ENCODE results near the gene KDM1B.

GRCh38 chr6:18221288-18221615 lies 66.0 kb downstream of the KDM1B start:
- TF ChIP-seq CTCF (IDR thresholded peaks at IDR 0.05; ENCODE audit: extremely low read depth in 1 of 2, insufficient read depth in 1 of 2, low read depth in 1 of 2, low read length in 2 of 2) (no peak), POLR2A (IDR thresholded peaks at IDR 0.05; ENCODE audit: low read depth, low read length) (no peak), POLR2AphosphoS5 (IDR thresholded peaks at IDR 0.05; ENCODE audit: insufficient read depth, low read depth, low read length) (peak; percentile 8), MAX (IDR thresholded peaks at IDR 0.05; ENCODE audit: insufficient read depth, insufficient read length) (no peak), GATA2 (IDR thresholded peaks at IDR 0.05; ENCODE audit: insufficient read depth, insufficient read length, low read depth, low read length) (no peak), EZH2 (IDR thresholded peaks at IDR 0.05; ENCODE audit: borderline replicate concordance, low read depth, low read length, severe bottlenecking) (no peak)
